HCT116 (cell line): ENCODE data around the gene CDHR3.

Experiments used
- SIN3A ChIP-seq: IDR thresholded peaks from 2 replicates; pipeline ENCODE4 v1.6.1; 2012; ENCODE audit warnings: low read depth
- TF ChIP-seq, protein P1 (sequence below): IDR thresholded peaks from 2 replicates; pipeline ENCODE4 v1.6.1; 2012
- TF ChIP-seq, protein P2 (sequence below), 3 experiments: fragments of 200-600 bp in 1 of 3; sonication (generic) in 1 of 3; IDR thresholded peaks in 2 of 3; conservative IDR thresholded peaks in 1 of 3; 2 replicates each; pipeline ENCODE4 v1.5.1; 2012 to 2017; ENCODE audit warnings: low read depth in 2 of 3, low read length in 2 of 3, antibody characterized with exemption in 1 of 3, borderline replicate concordance in 1 of 3, control low read depth in 1 of 3, mild to moderate bottlenecking in 1 of 3, mixed read lengths in 1 of 3, mixed run types in 1 of 3, moderate library complexity in 1 of 3; ENCODE audit not compliant: insufficient read depth in 1 of 3

DNA sequence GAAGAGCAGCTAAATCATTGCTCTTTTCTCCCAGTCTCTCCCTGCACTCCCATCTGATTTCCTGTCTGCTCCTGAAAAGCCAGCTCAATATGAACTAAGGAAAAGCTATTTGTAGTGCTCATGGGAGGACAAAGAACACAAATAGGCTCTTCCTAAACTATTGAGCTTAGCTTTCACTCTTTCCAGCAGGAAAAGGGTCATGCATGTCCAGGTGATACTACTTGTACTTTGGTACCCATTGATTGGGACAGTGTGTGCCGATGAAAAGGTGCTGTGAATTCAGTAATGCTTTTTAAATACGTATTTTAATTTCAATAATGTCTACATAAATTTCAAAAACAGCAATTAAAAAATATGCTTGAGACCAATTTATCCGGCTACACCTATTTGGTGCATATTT, 49.1 kb upstream of the CDHR3 start:
- TF ChIP-seq, protein P1, sequence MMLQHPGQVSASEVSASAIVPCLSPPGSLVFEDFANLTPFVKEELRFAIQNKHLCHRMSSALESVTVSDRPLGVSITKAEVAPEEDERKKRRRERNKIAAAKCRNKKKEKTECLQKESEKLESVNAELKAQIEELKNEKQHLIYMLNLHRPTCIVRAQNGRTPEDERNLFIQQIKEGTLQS, result no peak
- TF ChIP-seq SIN3A, result no peak
- TF ChIP-seq, protein P2, sequence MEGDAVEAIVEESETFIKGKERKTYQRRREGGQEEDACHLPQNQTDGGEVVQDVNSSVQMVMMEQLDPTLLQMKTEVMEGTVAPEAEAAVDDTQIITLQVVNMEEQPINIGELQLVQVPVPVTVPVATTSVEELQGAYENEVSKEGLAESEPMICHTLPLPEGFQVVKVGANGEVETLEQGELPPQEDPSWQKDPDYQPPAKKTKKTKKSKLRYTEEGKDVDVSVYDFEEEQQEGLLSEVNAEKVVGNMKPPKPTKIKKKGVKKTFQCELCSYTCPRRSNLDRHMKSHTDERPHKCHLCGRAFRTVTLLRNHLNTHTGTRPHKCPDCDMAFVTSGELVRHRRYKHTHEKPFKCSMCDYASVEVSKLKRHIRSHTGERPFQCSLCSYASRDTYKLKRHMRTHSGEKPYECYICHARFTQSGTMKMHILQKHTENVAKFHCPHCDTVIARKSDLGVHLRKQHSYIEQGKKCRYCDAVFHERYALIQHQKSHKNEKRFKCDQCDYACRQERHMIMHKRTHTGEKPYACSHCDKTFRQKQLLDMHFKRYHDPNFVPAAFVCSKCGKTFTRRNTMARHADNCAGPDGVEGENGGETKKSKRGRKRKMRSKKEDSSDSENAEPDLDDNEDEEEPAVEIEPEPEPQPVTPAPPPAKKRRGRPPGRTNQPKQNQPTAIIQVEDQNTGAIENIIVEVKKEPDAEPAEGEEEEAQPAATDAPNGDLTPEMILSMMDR (IDR thresholded peaks at IDR 0.05 in 2 of 3, conservative IDR thresholded peaks at IDR 0.05 in 1 of 3; ENCODE audit: borderline replicate concordance in 1 of 3, insufficient read depth in 1 of 3, low read depth in 2 of 3, low read length in 2 of 3), result no peak
